IMR-90 (cell line): ENCODE results near the gene CTF1. TPM values are rescaled to one million over a fixed set of nuclear protein-coding genes. Genes with fewer than 3 reads are reported as not detected.

Experiments
- ATAC-seq: fragments of 200-7000 bp; cut with Tn5 transposase; 2 replicates; pipeline ENCODE4 v1.9.1; 2020; ENCODE audit warnings: low read depth, mild to moderate bottlenecking, moderate library complexity
- BruUV-seq: library from RNA; stranded (reverse); fragments of 400-500 nt; replicated peaks from 2 replicates; lab custom pipeline; 2021; lab: Mats Ljungman, UMichigan
- CTCF ChIA-PET: fragments of 300-600 bp; formaldehyde crosslinking; extraction: SDS; loops from one replicate; lab custom pipeline; 2021; ENCODE audit warnings: antibody characterized with exemption; lab: Yijun Ruan, JAX
- POLR2A ChIA-PET: fragments of 300-600 bp; sonication (Branson Sonifier 250); formaldehyde crosslinking; loops from one replicate; lab custom pipeline; 2022; ENCODE audit warnings: antibody characterized with exemption; ENCODE audit not compliant: unreplicated experiment; lab: Charles Lee
- DNase-seq: peaks from one replicate; pipeline ENCODE4 v3.0.0; 2013
- H2AFZ ChIP-seq: replicated peaks from 2 replicates; pipeline ENCODE3; 2013; ENCODE audit warnings: low read length, mild to moderate bottlenecking; ENCODE audit not compliant: poor library complexity
- H2AK5ac ChIP-seq: 2 replicates; pipeline ENCODE4 v1.6.1; 2013; ENCODE audit warnings: low read depth, low read length, inconsistent platforms
- H2AK9ac ChIP-seq: replicated peaks from 2 replicates; pipeline ENCODE3; 2013; ENCODE audit warnings: mild to moderate bottlenecking, low read depth, low read length, moderate library complexity; ENCODE audit not compliant: poor library complexity
- H2BK120ac ChIP-seq: 2 replicates; pipeline ENCODE4 v1.6.1; 2013; ENCODE audit warnings: low read depth, low read length, inconsistent platforms
- H2BK15ac ChIP-seq: 3 replicates; pipeline ENCODE4 v1.6.1; 2013; ENCODE audit warnings: low read depth, low read length, inconsistent platforms
- H2BK20ac ChIP-seq: 2 replicates; pipeline ENCODE4 v1.6.1; 2013; ENCODE audit warnings: low read depth, mild to moderate bottlenecking, inconsistent platforms, low read length, moderate library complexity
- H2BK5ac ChIP-seq: 2 replicates; pipeline ENCODE4 v1.6.1; 2013; ENCODE audit warnings: mild to moderate bottlenecking, low read depth, low read length, inconsistent platforms; ENCODE audit not compliant: poor library complexity, severe bottlenecking
- H3K14ac ChIP-seq: replicated peaks from 2 replicates; pipeline ENCODE4 v1.6.1; 2013; ENCODE audit warnings: low read depth, low read length, inconsistent platforms
- H3K18ac ChIP-seq: 2 replicates; pipeline ENCODE4 v1.6.1; 2013; ENCODE audit warnings: low read depth, low read length, control low read depth
- H3K23ac ChIP-seq: 2 replicates; pipeline ENCODE4 v1.6.1; 2013; ENCODE audit warnings: low read depth, low read length, inconsistent platforms
- H3K27ac ChIP-seq: 2 replicates; pipeline ENCODE4 v1.5.1; 2013; ENCODE audit warnings: mild to moderate bottlenecking, control low read depth, low read length; ENCODE audit not compliant: insufficient read depth
- H3K27me3 ChIP-seq: 2 replicates; pipeline ENCODE4 v1.6.1; 2013; ENCODE audit warnings: low read length; ENCODE audit not compliant: control insufficient read depth, insufficient read depth
- H3K36me3 ChIP-seq: 2 replicates; pipeline ENCODE4 v1.6.1; 2013; ENCODE audit warnings: low read length, mixed read lengths; ENCODE audit not compliant: control insufficient read depth, insufficient read depth
- H3K4ac ChIP-seq: 2 replicates; pipeline ENCODE4 v1.6.1; 2013; ENCODE audit warnings: low read depth, low read length, inconsistent platforms
- H3K4me1 ChIP-seq: 2 replicates; pipeline ENCODE4 v1.6.1; 2013; ENCODE audit warnings: low read length, mixed read lengths; ENCODE audit not compliant: control insufficient read depth, insufficient read depth
- H3K4me2 ChIP-seq: 2 replicates; pipeline ENCODE4 v1.6.1; 2013; ENCODE audit warnings: low read depth, mild to moderate bottlenecking, control low read depth, low read length, moderate library complexity
- H3K4me3 ChIP-seq: 2 replicates; pipeline ENCODE4 v1.5.1; 2013; ENCODE audit warnings: low read depth, mild to moderate bottlenecking, control low read depth, low read length, moderate library complexity; ENCODE audit not compliant: insufficient read depth
- H3K56ac ChIP-seq: 2 replicates; pipeline ENCODE4 v1.6.1; 2013; ENCODE audit warnings: low read length, inconsistent platforms; ENCODE audit not compliant: insufficient read depth; ENCODE audit errors: extremely low read depth
- H3K79me1 ChIP-seq, 2 experiments: 2 replicates each; pipeline ENCODE4 v1.6.1; 2013; ENCODE audit warnings: low read length in 2 of 2, inconsistent platforms in 1 of 2, low read depth in 1 of 2
- H3K9ac ChIP-seq: 2 replicates; pipeline ENCODE4 v1.6.1; 2013; ENCODE audit warnings: low read depth, low read length, control low read depth
- H3K9me1 ChIP-seq: 2 replicates; pipeline ENCODE4 v1.6.1; 2013; ENCODE audit warnings: low read length, inconsistent platforms; ENCODE audit not compliant: insufficient read depth
- H3K9me3 ChIP-seq: 2 replicates; pipeline ENCODE4 v1.6.1; 2013; ENCODE audit warnings: low read length; ENCODE audit not compliant: control insufficient read depth, insufficient read depth
- H4K20me1 ChIP-seq: 2 replicates; pipeline ENCODE4 v1.6.1; 2013; ENCODE audit warnings: low read length, inconsistent platforms; ENCODE audit not compliant: insufficient read depth
- H4K5ac ChIP-seq: 2 replicates; pipeline ENCODE4 v1.6.1; 2013; ENCODE audit warnings: mild to moderate bottlenecking, low read depth, low read length, control low read depth
- H4K8ac ChIP-seq, 2 experiments: 2 replicates each; pipeline ENCODE4 v1.6.1; 2013; ENCODE audit warnings: low read depth in 2 of 2, low read length in 2 of 2, control low read depth in 1 of 2, inconsistent platforms in 1 of 2
- H4K91ac ChIP-seq: 2 replicates; pipeline ENCODE4 v1.6.1; 2013; ENCODE audit warnings: low read depth, low read length, inconsistent platforms; ENCODE audit not compliant: insufficient read depth
- BHLHE40 ChIP-seq: fragments of 150-350 bp; IDR thresholded peaks from 2 replicates; pipeline ENCODE4 v1.6.1; 2016; ENCODE audit warnings: mild to moderate bottlenecking, low read depth, low read length
- CEBPB ChIP-seq: IDR thresholded peaks from 2 replicates; pipeline ENCODE4 v1.6.1; 2012; ENCODE audit warnings: low read depth, low read length, improper control_type of control experiment
- CHD1 ChIP-seq: IDR thresholded peaks from 2 replicates; pipeline ENCODE4 v1.6.1; 2012; ENCODE audit warnings: low read depth, low read length, improper control_type of control experiment
- FOS ChIP-seq: fragments of 150-350 bp; IDR thresholded peaks from 2 replicates; pipeline ENCODE4 v1.6.1; 2016; ENCODE audit warnings: low read depth, low read length
- MAFK ChIP-seq: IDR thresholded peaks from 2 replicates; pipeline ENCODE4 v1.6.1; 2012; ENCODE audit warnings: low read depth, low read length, improper control_type of control experiment
- MAZ ChIP-seq: IDR thresholded peaks from 2 replicates; pipeline ENCODE4 v1.6.1; 2012; ENCODE audit warnings: low read depth, mild to moderate bottlenecking, low read length, improper control_type of control experiment, moderate library complexity, borderline replicate concordance
- MXI1 ChIP-seq: IDR thresholded peaks from 2 replicates; pipeline ENCODE4 v1.6.1; 2012; ENCODE audit warnings: low read depth, mild to moderate bottlenecking, low read length, moderate library complexity, borderline replicate concordance
- NFE2L2 ChIP-seq: fragments of 150-350 bp; IDR thresholded peaks from 2 replicates; pipeline ENCODE4 v1.6.1; 2016; ENCODE audit warnings: low read depth, mild to moderate bottlenecking, low read length
- POLR2A ChIP-seq: IDR thresholded peaks from 2 replicates; pipeline ENCODE4 v1.6.1; 2012; ENCODE audit warnings: mild to moderate bottlenecking, low read depth, low read length
- RAD21 ChIP-seq: IDR thresholded peaks from 2 replicates; pipeline ENCODE4 v1.6.1; 2012; ENCODE audit warnings: low read length, improper control_type of control experiment
- RCOR1 ChIP-seq: IDR thresholded peaks from 2 replicates; pipeline ENCODE4 v1.6.1; 2012; ENCODE audit warnings: mild to moderate bottlenecking, low read length, improper control_type of control experiment; ENCODE audit not compliant: insufficient replicate concordance
- RFX5 ChIP-seq: IDR thresholded peaks from 2 replicates; pipeline ENCODE4 v1.8.0; 2012; ENCODE audit warnings: low read depth, mild to moderate bottlenecking, low read length, moderate library complexity
- SMC3 ChIP-seq: fragments of 150-350 bp; IDR thresholded peaks from 2 replicates; pipeline ENCODE4 v1.6.1; 2016; ENCODE audit warnings: low read depth, mild to moderate bottlenecking, antibody characterized with exemption, low read length, moderate library complexity
- WGBS, 2 experiments: methylation state at CpG; one replicate each; pipeline versions ENCODE4 v1.1.5 to v1.1.7; 2013; ENCODE audit warnings: missing lambda C conversion rate in 2 of 2; ENCODE audit not compliant: insufficient read length in 1 of 2; ENCODE audit errors: extremely low coverage in 2 of 2; 5-methylcytosine and 5-hydroxymethylcytosine counted together
- dilution Hi-C: fragments of 300-500 bp; cut with HindIII; formaldehyde crosslinking; loops from one replicate; pipeline ENCODE4 v1.14.3; 2018; ENCODE audit warnings: low sequenced_read_pairs; ENCODE audit not compliant: unreplicated experiment
- in situ Hi-C: fragments of 300-500 bp; cut with MboI; formaldehyde crosslinking; loops from 3 replicates; pipeline ENCODE4 v1.14.3; 2019; ENCODE audit warnings: low sequenced_read_pairs, inconsistent platforms, mixed read lengths
- intact Hi-C: fragments of 100-400 bp; cut with micrococcal nuclease; formaldehyde crosslinking; loops from 2 replicates; pipeline ENCODE4 v1.10.0; 2022
- polyA plus RNA-seq, 3 experiments: library from polyadenylated mRNA; depleted of rRNA; stranded (reverse); fragments of >200 nt; gene quantifications; 2 replicates each; pipeline ENCODE4 v1.2.3, GENCODE V29; 2012; ENCODE audit warnings: low replicate concordance in 1 of 3
- total RNA-seq: library from RNA; depleted of rRNA; stranded (reverse); fragments of >200 nt; gene quantifications from 2 replicates; pipeline ENCODE4 v1.2.3, GENCODE V29; 2012
- TF ChIP-seq, protein P1 (sequence below): conservative IDR thresholded peaks from 2 replicates; pipeline ENCODE4 v1.5.1; 2012; ENCODE audit warnings: mild to moderate bottlenecking, low read depth, low read length, improper control_type of control experiment
- TF ChIP-seq, protein P2 (sequence below): fragments of 150-350 bp; IDR thresholded peaks from 2 replicates; pipeline ENCODE4 v1.6.1; 2016; ENCODE audit warnings: low read depth, mild to moderate bottlenecking, low read length, moderate library complexity, borderline replicate concordance
- TF ChIP-seq, protein P3 (sequence below): fragments of 150-350 bp; IDR thresholded peaks from 2 replicates; pipeline ENCODE4 v1.6.1; 2017; ENCODE audit warnings: mild to moderate bottlenecking, antibody characterized with exemption, low read length, low read depth

CTF1 gene
- total and polyA plus RNA-seq, 2 of the 4 experiments (the other 2 are of a cell fraction): 0.18 to 12.9 TPM

DNA sequence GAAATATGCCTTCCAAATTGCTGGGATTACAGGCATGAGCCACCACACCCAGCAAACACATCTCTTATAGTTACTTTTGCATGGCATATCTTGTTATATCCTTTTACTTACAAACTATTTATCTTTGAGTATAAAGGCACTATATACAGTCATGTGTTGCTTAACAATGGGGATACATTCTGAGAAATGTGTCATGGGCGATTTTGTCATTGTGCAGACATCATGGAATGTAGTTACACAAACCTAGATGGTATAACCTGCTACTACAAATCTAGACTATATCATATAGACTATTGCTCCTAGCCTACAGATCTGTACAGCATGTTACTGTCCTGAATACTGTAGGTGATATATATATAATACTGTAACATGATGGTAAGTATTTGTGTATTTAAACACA lies 46.2 kb upstream of the CTF1 start:
- H4K8ac ChIP-seq: no peak overlapping the region

More for the DNA sequence above, 46.2 kb upstream of the CTF1 start:
- Histone ChIP-seq H3K9me3 (no peaks in the 10 kb centered on the region), H3K9ac (no peak overlapping the region), H4K5ac (no peak overlapping the region), H2AFZ (no peak overlapping the region), H3K4me1 (peaks cover under 1% of the 10 kb centered on the region; the same call in 1 of the 2 replicates), H2BK120ac (no peak overlapping the region), H3K36me3 (peaks cover 15% of the 10 kb centered on the region), H3K18ac (no peak overlapping the region), H4K20me1 (no peaks in the 10 kb centered on the region), H2BK20ac (no peak overlapping the region), H3K27ac (no peak overlapping the region), H3K23ac (no peak overlapping the region), H3K79me1 (peaks cover 0 to 4% of the 10 kb centered on the region in 2 experiments; a peak in 1 of 4 replicates), H2AK9ac (no peak overlapping the region), H3K27me3 (no peaks in the 10 kb centered on the region), H2AK5ac (no peak overlapping the region), H2BK15ac (no peak overlapping the region), H2BK5ac (no peak overlapping the region), H3K4me3 (no peak overlapping the region), H3K14ac (no peak overlapping the region), H3K4me2 (no peak overlapping the region), H4K91ac (no peak overlapping the region), H3K56ac (no peak overlapping the region), H3K9me1 (no peaks in the 10 kb centered on the region; the same call in 1 of the 2 replicates), H3K4ac (no peak overlapping the region)
- TF ChIP-seq, protein P1, sequence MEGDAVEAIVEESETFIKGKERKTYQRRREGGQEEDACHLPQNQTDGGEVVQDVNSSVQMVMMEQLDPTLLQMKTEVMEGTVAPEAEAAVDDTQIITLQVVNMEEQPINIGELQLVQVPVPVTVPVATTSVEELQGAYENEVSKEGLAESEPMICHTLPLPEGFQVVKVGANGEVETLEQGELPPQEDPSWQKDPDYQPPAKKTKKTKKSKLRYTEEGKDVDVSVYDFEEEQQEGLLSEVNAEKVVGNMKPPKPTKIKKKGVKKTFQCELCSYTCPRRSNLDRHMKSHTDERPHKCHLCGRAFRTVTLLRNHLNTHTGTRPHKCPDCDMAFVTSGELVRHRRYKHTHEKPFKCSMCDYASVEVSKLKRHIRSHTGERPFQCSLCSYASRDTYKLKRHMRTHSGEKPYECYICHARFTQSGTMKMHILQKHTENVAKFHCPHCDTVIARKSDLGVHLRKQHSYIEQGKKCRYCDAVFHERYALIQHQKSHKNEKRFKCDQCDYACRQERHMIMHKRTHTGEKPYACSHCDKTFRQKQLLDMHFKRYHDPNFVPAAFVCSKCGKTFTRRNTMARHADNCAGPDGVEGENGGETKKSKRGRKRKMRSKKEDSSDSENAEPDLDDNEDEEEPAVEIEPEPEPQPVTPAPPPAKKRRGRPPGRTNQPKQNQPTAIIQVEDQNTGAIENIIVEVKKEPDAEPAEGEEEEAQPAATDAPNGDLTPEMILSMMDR: no peak
- TF ChIP-seq RCOR1: no peak
- TF ChIP-seq BHLHE40: no peak
- TF ChIP-seq RAD21: no peak
- no peak for TF ChIP-seq MAFK
- TF ChIP-seq MXI1: no peak
- no peak for TF ChIP-seq SMC3
- TF ChIP-seq FOS: no peak
- TF ChIP-seq CEBPB: no peak
- no peak for TF ChIP-seq POLR2A
- TF ChIP-seq, protein P2, sequence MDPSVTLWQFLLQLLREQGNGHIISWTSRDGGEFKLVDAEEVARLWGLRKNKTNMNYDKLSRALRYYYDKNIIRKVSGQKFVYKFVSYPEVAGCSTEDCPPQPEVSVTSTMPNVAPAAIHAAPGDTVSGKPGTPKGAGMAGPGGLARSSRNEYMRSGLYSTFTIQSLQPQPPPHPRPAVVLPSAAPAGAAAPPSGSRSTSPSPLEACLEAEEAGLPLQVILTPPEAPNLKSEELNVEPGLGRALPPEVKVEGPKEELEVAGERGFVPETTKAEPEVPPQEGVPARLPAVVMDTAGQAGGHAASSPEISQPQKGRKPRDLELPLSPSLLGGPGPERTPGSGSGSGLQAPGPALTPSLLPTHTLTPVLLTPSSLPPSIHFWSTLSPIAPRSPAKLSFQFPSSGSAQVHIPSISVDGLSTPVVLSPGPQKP: no peak
- TF ChIP-seq CHD1: no peak
- TF ChIP-seq, protein P3, sequence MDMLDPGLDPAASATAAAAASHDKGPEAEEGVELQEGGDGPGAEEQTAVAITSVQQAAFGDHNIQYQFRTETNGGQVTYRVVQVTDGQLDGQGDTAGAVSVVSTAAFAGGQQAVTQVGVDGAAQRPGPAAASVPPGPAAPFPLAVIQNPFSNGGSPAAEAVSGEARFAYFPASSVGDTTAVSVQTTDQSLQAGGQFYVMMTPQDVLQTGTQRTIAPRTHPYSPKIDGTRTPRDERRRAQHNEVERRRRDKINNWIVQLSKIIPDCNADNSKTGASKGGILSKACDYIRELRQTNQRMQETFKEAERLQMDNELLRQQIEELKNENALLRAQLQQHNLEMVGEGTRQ: no peak
- no peak for TF ChIP-seq MAZ
- TF ChIP-seq RFX5: no peak
- no peak for TF ChIP-seq NFE2L2
- dilution Hi-C loops: no loop called here
- no peak for DNase-seq
- intact Hi-C loops: no loop called here
- WGBS, 2 experiments: no CpG with 5 or more reads among the region's 1 CpG
- in situ Hi-C loops: no loop called here
- ATAC-seq: no peak
- ChIA-PET POLR2A (no interaction called here), CTCF (no interaction called here)
- no TSS peak for BruUV-seq
